K562 (cell line): ENCODE measurements around the gene PLA2G2C. TPM values are rescaled to one million over a fixed set of nuclear protein-coding genes. Genes with fewer than 3 reads are reported as not detected.
A peak's percentile ranks its signal among the peaks of the same experiment; 100 is the strongest.

Experiments
- SLC30A9 ChIP-seq: fragments of 250-450 bp; sonication (Bioruptor Pico); IDR thresholded peaks from 2 replicates; pipeline ENCODE4 v1.8.0; 2022; ENCODE audit warnings: mild to moderate bottlenecking, moderate library complexity
- TAF15 ChIP-seq: fragments of 200-400 bp; formaldehyde crosslinking; IDR thresholded peaks from 2 replicates; pipeline ENCODE4 v1.6.1; 2017; ENCODE audit warnings: mild to moderate bottlenecking, low read depth, low read length, moderate library complexity
- TRIM24 ChIP-seq, 2 experiments: fragments of 450-650 bp; IDR thresholded peaks; 2 replicates each; pipeline ENCODE4 v1.6.1; 2016
- ZBTB33 ChIP-seq: sonication (generic); formaldehyde crosslinking; IDR thresholded peaks from 2 replicates; pipeline ENCODE4 v1.8.1; 2023; ENCODE audit warnings: mild to moderate bottlenecking, missing genetic modification reagents
- ZNF75A ChIP-seq: fragments of 450-650 bp; formaldehyde crosslinking; IDR thresholded peaks from 2 replicates; pipeline ENCODE4 v1.4.0; 2020; ENCODE audit warnings: mild to moderate bottlenecking
- polyA plus RNA-seq, 8 experiments: library from polyadenylated mRNA; depleted of rRNA in 4 of 8; stranded (reverse) in 5 of 8; unstranded in 3 of 8; fragments of >200 nt; fragmentation: Nextera tagmentation in 2 of 8; fragmentation: Illumina TruSeq in 1 of 8; extraction: Ambion mirVana in 2 of 8; extraction: Trizol in 1 of 8; gene quantifications; 2 replicates each; pipeline versions ENCODE4 v1.2.1 to v1.2.3, GENCODE V29; 2011 to 2014; ENCODE audit warnings: inconsistent platforms in 1 of 8, missing spikeins in 1 of 8
- total RNA-seq, 7 experiments: library from RNA; depleted of rRNA in 6 of 7; stranded (reverse); fragments of >200 nt in 6 of 7; fragmentation: Illumina TruSeq in 2 of 7; extraction: Trizol in 2 of 7; gene quantifications; 2 replicates each; pipeline versions ENCODE4 v1.2.1 to v1.2.3, GENCODE V29; 2011 to 2021; ENCODE audit warnings: low replicate concordance in 1 of 7
- TF ChIP-seq, protein P1 (sequence below): IDR thresholded peaks from 3 replicates; pipeline ENCODE4 v1.6.1; 2011; ENCODE audit warnings: borderline replicate concordance, mild to moderate bottlenecking, moderate library complexity; ENCODE audit not compliant: insufficient read length; ENCODE audit errors: extremely low read depth
- TF ChIP-seq, protein P2 (sequence below): fragments of 450-650 bp; IDR thresholded peaks from 2 replicates; pipeline ENCODE4 v1.6.1; 2016; ENCODE audit warnings: mild to moderate bottlenecking

Gene PLA2G2C
- total and polyA plus RNA-seq, 9 of the 15 experiments (the other 6 are each of a cell fraction or from before 2014, with no cell fraction given), result 0.14 to 0.49 (median 0.21) TPM

- peak; percentile 86 for TF ChIP-seq ZBTB33
- TF ChIP-seq, protein P1, sequence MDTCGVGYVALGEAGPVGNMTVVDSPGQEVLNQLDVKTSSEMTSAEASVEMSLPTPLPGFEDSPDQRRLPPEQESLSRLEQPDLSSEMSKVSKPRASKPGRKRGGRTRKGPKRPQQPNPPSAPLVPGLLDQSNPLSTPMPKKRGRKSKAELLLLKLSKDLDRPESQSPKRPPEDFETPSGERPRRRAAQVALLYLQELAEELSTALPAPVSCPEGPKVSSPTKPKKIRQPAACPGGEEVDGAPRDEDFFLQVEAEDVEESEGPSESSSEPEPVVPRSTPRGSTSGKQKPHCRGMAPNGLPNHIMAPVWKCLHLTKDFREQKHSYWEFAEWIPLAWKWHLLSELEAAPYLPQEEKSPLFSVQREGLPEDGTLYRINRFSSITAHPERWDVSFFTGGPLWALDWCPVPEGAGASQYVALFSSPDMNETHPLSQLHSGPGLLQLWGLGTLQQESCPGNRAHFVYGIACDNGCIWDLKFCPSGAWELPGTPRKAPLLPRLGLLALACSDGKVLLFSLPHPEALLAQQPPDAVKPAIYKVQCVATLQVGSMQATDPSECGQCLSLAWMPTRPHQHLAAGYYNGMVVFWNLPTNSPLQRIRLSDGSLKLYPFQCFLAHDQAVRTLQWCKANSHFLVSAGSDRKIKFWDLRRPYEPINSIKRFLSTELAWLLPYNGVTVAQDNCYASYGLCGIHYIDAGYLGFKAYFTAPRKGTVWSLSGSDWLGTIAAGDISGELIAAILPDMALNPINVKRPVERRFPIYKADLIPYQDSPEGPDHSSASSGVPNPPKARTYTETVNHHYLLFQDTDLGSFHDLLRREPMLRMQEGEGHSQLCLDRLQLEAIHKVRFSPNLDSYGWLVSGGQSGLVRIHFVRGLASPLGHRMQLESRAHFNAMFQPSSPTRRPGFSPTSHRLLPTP, result no peak
- TF ChIP-seq, protein P2, sequence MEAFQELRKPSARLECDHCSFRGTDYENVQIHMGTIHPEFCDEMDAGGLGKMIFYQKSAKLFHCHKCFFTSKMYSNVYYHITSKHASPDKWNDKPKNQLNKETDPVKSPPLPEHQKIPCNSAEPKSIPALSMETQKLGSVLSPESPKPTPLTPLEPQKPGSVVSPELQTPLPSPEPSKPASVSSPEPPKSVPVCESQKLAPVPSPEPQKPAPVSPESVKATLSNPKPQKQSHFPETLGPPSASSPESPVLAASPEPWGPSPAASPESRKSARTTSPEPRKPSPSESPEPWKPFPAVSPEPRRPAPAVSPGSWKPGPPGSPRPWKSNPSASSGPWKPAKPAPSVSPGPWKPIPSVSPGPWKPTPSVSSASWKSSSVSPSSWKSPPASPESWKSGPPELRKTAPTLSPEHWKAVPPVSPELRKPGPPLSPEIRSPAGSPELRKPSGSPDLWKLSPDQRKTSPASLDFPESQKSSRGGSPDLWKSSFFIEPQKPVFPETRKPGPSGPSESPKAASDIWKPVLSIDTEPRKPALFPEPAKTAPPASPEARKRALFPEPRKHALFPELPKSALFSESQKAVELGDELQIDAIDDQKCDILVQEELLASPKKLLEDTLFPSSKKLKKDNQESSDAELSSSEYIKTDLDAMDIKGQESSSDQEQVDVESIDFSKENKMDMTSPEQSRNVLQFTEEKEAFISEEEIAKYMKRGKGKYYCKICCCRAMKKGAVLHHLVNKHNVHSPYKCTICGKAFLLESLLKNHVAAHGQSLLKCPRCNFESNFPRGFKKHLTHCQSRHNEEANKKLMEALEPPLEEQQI, result no peak
- TF ChIP-seq TAF15, result no peak
- TF ChIP-seq SLC30A9 (CRISPR knock-in tag), result no peak
- TF ChIP-seq ZNF75A, result no peak
- TF ChIP-seq TRIM24 (IDR thresholded peaks at IDR 0.05), result no peak
- TF ChIP-seq, all 486 proteins: peak for 9
Measured at GRCh38 chr1:20183616-20184271, 2.6 kb downstream of the PLA2G2C start (continued).
